Adrenal gland (tissue), 5 donors: ENCODE measurements around the gene RAD51AP1.

Source experiments
- POLR2A ChIP-seq, 2 donors: fragments of 450-650 bp; IDR thresholded peaks; one replicate each; pipeline ENCODE4 v1.6.1; 2017; ENCODE audit warnings: antibody characterized with exemption in 2 of 2, mild to moderate bottlenecking in 2 of 2, moderate library complexity in 1 of 2
- TF ChIP-seq, protein P1 (sequence below), 6 experiments: fragments of 450-650 bp in 4 of 6; fragments of 200-600 bp in 2 of 6; sonication (generic) in 1 of 6; IDR thresholded peaks; 1 replicate in 5 of 6; 2 replicates in 1 of 6; pipeline versions ENCODE4 v1.5.1 to v1.8.0; 2016 to 2021; ENCODE audit warnings: antibody characterized with exemption in 6 of 6, mild to moderate bottlenecking in 2 of 6, moderate library complexity in 1 of 6
- donor health status: DM: no; HTN: no; CAD: no.

DNA sequence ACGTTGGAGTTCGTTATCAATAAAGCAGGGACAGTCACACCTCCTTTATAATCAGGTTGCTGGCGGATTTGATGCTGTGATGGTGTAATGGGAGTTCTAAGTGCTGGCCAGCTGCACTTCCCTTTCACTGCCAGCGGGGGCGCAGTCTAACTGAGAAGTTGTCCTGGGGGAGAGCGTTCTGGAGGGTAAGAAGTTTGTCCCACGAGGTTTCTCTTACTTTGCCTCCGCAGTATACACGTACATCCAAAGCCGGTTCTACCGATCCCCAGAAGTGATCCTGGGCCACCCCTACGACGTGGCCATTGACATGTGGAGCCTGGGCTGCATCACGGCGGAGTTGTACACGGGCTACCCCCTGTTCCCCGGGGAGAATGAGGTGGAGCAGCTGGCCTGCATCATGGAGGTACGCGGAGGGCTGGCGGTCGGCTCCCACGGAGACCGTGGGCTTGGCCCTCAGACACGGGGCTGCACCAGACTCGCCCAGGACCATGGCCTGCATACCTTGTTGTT lies 66.0 kb downstream of the RAD51AP1 start:
- TF ChIP-seq, protein P1, sequence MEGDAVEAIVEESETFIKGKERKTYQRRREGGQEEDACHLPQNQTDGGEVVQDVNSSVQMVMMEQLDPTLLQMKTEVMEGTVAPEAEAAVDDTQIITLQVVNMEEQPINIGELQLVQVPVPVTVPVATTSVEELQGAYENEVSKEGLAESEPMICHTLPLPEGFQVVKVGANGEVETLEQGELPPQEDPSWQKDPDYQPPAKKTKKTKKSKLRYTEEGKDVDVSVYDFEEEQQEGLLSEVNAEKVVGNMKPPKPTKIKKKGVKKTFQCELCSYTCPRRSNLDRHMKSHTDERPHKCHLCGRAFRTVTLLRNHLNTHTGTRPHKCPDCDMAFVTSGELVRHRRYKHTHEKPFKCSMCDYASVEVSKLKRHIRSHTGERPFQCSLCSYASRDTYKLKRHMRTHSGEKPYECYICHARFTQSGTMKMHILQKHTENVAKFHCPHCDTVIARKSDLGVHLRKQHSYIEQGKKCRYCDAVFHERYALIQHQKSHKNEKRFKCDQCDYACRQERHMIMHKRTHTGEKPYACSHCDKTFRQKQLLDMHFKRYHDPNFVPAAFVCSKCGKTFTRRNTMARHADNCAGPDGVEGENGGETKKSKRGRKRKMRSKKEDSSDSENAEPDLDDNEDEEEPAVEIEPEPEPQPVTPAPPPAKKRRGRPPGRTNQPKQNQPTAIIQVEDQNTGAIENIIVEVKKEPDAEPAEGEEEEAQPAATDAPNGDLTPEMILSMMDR (IDR thresholded peaks at IDR 0.05): peak; percentile 90 to 99 (median 94)
- TF ChIP-seq POLR2A (IDR thresholded peaks at IDR 0.05): peak in 1 of 2 donors; percentile 52
